Endodermal cell (in vitro differentiated cells): Measurements from ENCODE around the gene AHDC1. TPM values are rescaled to one million over a fixed set of nuclear protein-coding genes. Genes with fewer than 3 reads are reported as not detected.

Source experiments
- DNase-seq: peaks from one replicate; pipeline ENCODE4 v3.0.0-alpha.2; 2017
- H3K27ac ChIP-seq: 2 replicates; pipeline ENCODE4 v1.5.1; 2013; ENCODE audit warnings: mild to moderate bottlenecking, low read depth, low read length, moderate library complexity
- H3K27me3 ChIP-seq: 2 replicates; pipeline ENCODE4 v1.6.1; 2013; ENCODE audit warnings: mild to moderate bottlenecking, low read length, moderate library complexity; ENCODE audit not compliant: insufficient read depth, control insufficient read depth, poor library complexity, severe bottlenecking
- H3K36me3 ChIP-seq: 2 replicates; pipeline ENCODE4 v1.7.0; 2013; ENCODE audit warnings: mild to moderate bottlenecking, low read length, moderate library complexity; ENCODE audit not compliant: control insufficient read depth, insufficient read depth
- H3K4me1 ChIP-seq: one replicate; pipeline ENCODE4 v1.7.0; 2013; ENCODE audit warnings: low read length; ENCODE audit not compliant: control insufficient read depth, insufficient read depth
- H3K4me3 ChIP-seq: 2 replicates; pipeline ENCODE4 v1.5.1; 2013; ENCODE audit warnings: mild to moderate bottlenecking, low read length, moderate library complexity
- H3K9ac ChIP-seq: 2 replicates; pipeline ENCODE4 v1.6.1; 2013; ENCODE audit warnings: mild to moderate bottlenecking, low read length, moderate library complexity; ENCODE audit not compliant: poor library complexity, severe bottlenecking; ENCODE audit errors: extremely low read depth
- H3K9me3 ChIP-seq: 2 replicates; pipeline ENCODE4 v1.6.1; 2013; ENCODE audit warnings: mild to moderate bottlenecking, low read length, moderate library complexity; ENCODE audit not compliant: control insufficient read depth
- H3K27ac Mint-ChIP-seq: 2 replicates; pipeline ENCODE4 v1.8.0; 2020; ENCODE audit warnings: mixed read lengths
- H3K27me3 Mint-ChIP-seq: 2 replicates; pipeline ENCODE4 v1.8.0; 2021; ENCODE audit warnings: mild to moderate bottlenecking, mixed read lengths; ENCODE audit not compliant: insufficient read depth
- H3K36me3 Mint-ChIP-seq: 2 replicates; pipeline ENCODE4 v1.8.0; 2020; ENCODE audit warnings: low read depth, mixed read lengths
- H3K4me1 Mint-ChIP-seq: 2 replicates; pipeline ENCODE4 v1.8.0; 2020; ENCODE audit warnings: mixed read lengths
- H3K4me3 Mint-ChIP-seq: 2 replicates; pipeline ENCODE4 v1.8.0; 2020; ENCODE audit warnings: mild to moderate bottlenecking, moderate library complexity, mixed read lengths
- H3K9me3 Mint-ChIP-seq: 2 replicates; pipeline ENCODE4 v1.8.0; 2020; ENCODE audit warnings: mild to moderate bottlenecking, mixed read lengths
- WGBS, 2 experiments: methylation state at CpG; one replicate each; pipeline versions ENCODE4 v1.1.5 to v1.1.7; 2013; ENCODE audit warnings: missing lambda C conversion rate in 2 of 2, mixed read lengths in 1 of 2; ENCODE audit not compliant: insufficient coverage in 1 of 2, insufficient read length in 1 of 2; 5-methylcytosine and 5-hydroxymethylcytosine counted together
- total RNA-seq, 2 donors: library from RNA; stranded (reverse); fragmentation: NEBNext Ultra II Directional in 1 of 2; extraction: Animal tissue kit (Norgen Biotek cat#: 25700) in 1 of 2; gene quantifications; 2 replicates in 1 of 2; 3 replicates in 1 of 2; pipeline ENCODE4 v1.2.1, GENCODE V29; 2021
- TF ChIP-seq, protein P1 (sequence below): fragments of 200-600 bp; sonication (generic); conservative IDR thresholded peaks from 2 replicates; pipeline ENCODE4 v1.5.0; 2021; ENCODE audit warnings: antibody characterized with exemption, mild to moderate bottlenecking

AHDC1 gene
- total RNA-seq, 2 donors from 2014 or later: 39.3 to 41.2 TPM

DNA sequence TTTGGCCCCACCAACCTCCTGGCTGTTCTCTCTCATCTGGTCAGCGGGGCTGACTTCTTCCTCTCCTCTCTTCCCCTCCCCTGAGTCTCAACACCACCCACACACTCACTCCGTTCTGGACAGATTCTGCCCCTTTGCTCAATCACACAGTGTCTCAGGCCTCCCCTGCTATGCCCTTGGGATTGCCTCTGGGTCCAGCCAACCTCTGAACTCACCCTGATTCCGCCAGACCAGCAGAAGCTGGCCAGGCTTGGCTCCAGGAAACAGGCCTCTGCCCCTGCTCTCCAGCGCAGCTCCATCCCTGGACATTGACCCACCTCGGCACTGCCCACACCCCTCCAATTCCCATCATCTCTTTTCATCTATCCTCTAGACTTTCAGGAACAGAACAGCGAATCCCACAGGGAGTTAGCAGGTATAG lies 22.1 kb downstream of the AHDC1 start:
- Histone ChIP-seq H3K27me3 (no peaks in the 10 kb centered on the region), H3K9me3 (no peaks in the 10 kb centered on the region), H3K36me3 (peaks cover 5% of the 10 kb centered on the region), H3K4me1 (no peaks in the 10 kb centered on the region), H3K27ac (peak overlapping the region; percentile 10), H3K9ac (no peak overlapping the region), H3K4me3 (no peak overlapping the region)
- WGBS, 2 experiments: 80 to 87% methylated on average over 4 to 6 of the region's 6 CpGs
- TF ChIP-seq, protein P1, sequence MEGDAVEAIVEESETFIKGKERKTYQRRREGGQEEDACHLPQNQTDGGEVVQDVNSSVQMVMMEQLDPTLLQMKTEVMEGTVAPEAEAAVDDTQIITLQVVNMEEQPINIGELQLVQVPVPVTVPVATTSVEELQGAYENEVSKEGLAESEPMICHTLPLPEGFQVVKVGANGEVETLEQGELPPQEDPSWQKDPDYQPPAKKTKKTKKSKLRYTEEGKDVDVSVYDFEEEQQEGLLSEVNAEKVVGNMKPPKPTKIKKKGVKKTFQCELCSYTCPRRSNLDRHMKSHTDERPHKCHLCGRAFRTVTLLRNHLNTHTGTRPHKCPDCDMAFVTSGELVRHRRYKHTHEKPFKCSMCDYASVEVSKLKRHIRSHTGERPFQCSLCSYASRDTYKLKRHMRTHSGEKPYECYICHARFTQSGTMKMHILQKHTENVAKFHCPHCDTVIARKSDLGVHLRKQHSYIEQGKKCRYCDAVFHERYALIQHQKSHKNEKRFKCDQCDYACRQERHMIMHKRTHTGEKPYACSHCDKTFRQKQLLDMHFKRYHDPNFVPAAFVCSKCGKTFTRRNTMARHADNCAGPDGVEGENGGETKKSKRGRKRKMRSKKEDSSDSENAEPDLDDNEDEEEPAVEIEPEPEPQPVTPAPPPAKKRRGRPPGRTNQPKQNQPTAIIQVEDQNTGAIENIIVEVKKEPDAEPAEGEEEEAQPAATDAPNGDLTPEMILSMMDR: no peak
- Mint-ChIP-seq H3K36me3 (peaks cover 4% of the 10 kb centered on the region), H3K9me3 (no peaks in the 10 kb centered on the region), H3K27ac (peak overlapping the region; percentile 11), H3K4me1 (peaks cover 3% of the 10 kb centered on the region), H3K4me3 (no peak overlapping the region), H3K27me3 (no peaks in the 10 kb centered on the region)
- no peak for DNase-seq

DNA sequence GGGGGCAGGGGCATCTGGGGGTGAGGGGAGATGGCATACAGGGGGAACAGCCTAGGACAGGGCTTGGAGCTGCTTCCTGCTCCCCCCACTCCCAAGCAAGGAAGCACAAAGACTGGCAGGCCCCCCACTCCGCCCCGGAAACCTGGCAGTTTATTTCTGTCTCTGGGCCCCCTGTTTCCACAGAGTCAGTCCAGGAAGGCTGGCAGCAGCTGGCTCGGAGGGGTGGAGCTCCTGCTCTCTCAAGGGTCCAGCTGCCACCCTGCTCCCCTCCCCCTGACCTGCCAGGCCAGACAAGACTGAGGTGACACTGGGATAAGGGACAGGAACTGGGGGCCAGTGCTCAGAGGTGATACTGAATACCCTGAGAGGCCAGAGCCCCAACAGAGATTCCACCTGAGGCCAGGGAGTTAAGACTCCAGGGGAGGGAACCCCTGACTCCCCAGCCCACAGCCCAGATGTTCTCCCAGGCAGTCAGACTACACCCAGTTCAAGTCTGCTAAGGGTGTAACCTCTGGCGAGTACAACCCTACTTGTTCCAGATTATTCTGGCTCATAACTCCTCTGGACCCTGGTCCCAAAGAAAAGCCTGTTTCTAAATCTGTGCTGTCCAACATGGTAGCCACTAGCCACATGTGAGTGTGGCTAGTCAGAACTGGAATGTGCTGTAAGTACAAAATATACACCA lies 26.3 kb downstream of the AHDC1 start:
- peaks cover 32% of the 10 kb centered on the region for H3K4me1 Mint-ChIP-seq
- H3K27ac ChIP-seq: peak overlapping the region; percentile 22
- peaks cover 4% of the 10 kb centered on the region for H3K36me3 ChIP-seq
- H3K4me3 Mint-ChIP-seq: no peak overlapping the region
- WGBS, 2 experiments: 71 to 88% methylated on average over 1 to 4 of the region's 4 CpGs
- no peaks in the 10 kb centered on the region for H3K9me3 ChIP-seq
- H3K9me3 Mint-ChIP-seq: no peaks in the 10 kb centered on the region
- no peaks in the 10 kb centered on the region for H3K27me3 Mint-ChIP-seq
- H3K36me3 Mint-ChIP-seq: peaks cover 3% of the 10 kb centered on the region
- H3K27me3 ChIP-seq: no peaks in the 10 kb centered on the region
- no peak overlapping the region for H3K27ac Mint-ChIP-seq
- H3K4me3 ChIP-seq: no peak overlapping the region
- no peak overlapping the region for H3K9ac ChIP-seq
- H3K4me1 ChIP-seq: peaks cover 21% of the 10 kb centered on the region
- peak; percentile 47 for DNase-seq
- TF ChIP-seq, protein P1: no peak

DNA sequence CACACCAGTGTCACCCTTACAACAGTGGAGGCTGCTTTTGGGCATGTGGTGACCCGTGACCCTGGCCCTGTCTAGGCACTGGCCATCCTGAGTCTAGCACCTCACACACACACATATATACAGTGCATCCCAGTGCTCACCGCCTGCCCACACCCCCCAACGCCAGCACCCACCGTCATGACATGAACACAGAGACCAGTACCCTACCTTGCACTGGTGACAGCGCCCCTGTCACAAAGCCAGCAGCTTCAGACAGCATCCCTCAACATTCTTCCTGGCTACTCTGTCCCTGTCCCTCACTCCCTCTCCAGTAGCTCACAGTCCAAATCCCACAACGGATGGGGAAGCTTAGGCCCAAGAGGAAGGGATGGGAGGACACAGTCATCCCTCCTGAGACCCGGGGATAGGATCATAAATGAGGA lies 27.1 kb downstream of the AHDC1 start:
- Mint-ChIP-seq H3K27ac (no peak overlapping the region), H3K4me1 (peaks cover 38% of the 10 kb centered on the region), H3K36me3 (no peaks in the 10 kb centered on the region), H3K4me3 (no peak overlapping the region), H3K27me3 (no peaks in the 10 kb centered on the region), H3K9me3 (no peaks in the 10 kb centered on the region)
- Histone ChIP-seq H3K36me3 (no peaks in the 10 kb centered on the region), H3K27ac (no peak overlapping the region), H3K4me3 (no peak overlapping the region), H3K27me3 (no peaks in the 10 kb centered on the region), H3K9me3 (no peaks in the 10 kb centered on the region), H3K9ac (no peak overlapping the region), H3K4me1 (peaks cover 23% of the 10 kb centered on the region)
- TF ChIP-seq, protein P1: no peak
- no peak for DNase-seq
- WGBS, 2 experiments: 80 to 84% methylated on average over 7 of the region's 7 CpGs
